H54 (cell line): ENCODE results near the gene RALGPS2.

Source experiments
- DNase-seq: peaks from one replicate; pipeline ENCODE4 v3.0.0; 2011; ENCODE audit warnings: low spot score, mixed read lengths; ENCODE audit not compliant: insufficient read length
- FAIRE-seq: peaks from 3 replicates; lab custom pipeline; 2011; peaks lifted over from hg19 to GRCh38; lab: Jason Lieb, UNC
- POLR2A ChIP-seq: IDR thresholded peaks from 2 replicates; pipeline ENCODE4 v1.6.1; 2011; ENCODE audit warnings: low read depth, mild to moderate bottlenecking, low read length

RALGPS2 gene

GRCh38 chr1:178934546-178934945 is 209.5 kb downstream of the RALGPS2 start:
- FAIRE-seq, result no peak
- no peak for DNase-seq

GRCh38 chr1:178935610-178936009 is 210.6 kb downstream of the RALGPS2 start:
- TF ChIP-seq POLR2A, result no peak
- DNase-seq, result no peak
- FAIRE-seq, result no peak

More at GRCh38 chr1:178934546-178934945, 209.5 kb downstream of the RALGPS2 start:
- TF ChIP-seq POLR2A, result no peak

DNA sequence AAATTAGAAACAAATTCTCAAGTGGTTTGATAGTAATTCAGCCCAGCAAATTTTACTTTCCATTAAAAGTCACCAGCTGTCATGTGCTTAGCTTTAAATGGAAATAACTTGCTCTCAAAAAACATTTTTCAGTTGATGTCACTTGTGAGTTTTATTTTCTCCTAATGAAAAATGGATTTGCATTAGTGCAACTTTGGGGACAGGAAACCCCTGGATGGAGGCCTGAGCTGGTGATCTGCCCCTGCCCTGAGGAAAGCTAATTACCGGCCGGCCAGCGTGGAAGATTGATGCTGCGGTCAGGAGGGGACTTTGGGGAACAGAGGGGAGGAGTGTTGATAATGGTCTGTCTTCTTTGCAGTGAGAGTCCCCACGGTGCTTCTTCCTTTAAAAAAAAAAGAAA is 212.7 kb downstream of the RALGPS2 start:
- DNase-seq (no peak), FAIRE-seq (no peak)
- TF ChIP-seq POLR2A, result no peak

DNA sequence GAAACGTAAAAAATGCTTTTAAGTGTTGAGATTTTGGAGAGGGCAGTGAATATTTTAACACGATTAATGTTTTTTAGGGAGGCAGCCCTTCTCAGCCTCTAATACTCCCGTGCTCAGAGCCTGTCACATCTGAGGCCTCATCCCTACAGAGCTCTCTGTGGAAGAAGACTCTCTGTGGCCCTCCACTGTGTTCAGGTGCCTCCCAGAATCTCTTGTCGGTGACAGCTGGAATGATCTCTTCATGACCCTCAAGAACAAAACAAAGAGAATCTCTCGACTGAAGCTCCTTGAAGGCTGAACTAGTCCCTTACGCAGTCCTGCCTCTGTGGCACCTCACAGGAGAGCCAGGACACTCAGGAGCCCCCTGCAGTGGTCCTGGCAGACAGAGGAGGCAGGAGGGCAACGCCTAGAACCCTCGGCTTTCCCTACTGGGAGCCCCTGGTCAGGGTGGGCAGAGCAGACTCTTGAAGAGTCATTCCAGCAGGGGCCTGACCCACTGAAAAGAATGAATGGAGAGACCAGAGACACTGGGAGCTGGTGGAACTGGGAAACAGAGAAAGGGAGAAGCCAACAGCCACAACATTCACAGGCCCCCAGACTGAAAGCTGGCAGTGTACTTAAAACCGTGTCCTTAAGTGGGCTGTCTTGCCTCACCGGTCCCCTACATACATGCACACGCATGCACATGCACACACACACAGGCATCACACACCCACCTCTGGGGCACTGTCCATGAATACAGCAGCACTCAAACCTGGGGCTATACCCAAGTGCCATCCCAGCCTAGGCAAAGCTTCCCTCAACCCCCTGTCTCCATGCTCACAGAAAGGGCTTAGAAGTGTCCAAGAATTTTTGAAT is 213.3 kb downstream of the RALGPS2 start:
- no peak for FAIRE-seq

GRCh38 chr1:178938959-178939317 is 213.9 kb downstream of the RALGPS2 start:
- DNase-seq (no peak), FAIRE-seq (no peak)
- no peak for TF ChIP-seq POLR2A

More for the DNA sequence above, 213.3 kb downstream of the RALGPS2 start:
- DNase-seq, result no peak
- TF ChIP-seq POLR2A, result no peak

DNA sequence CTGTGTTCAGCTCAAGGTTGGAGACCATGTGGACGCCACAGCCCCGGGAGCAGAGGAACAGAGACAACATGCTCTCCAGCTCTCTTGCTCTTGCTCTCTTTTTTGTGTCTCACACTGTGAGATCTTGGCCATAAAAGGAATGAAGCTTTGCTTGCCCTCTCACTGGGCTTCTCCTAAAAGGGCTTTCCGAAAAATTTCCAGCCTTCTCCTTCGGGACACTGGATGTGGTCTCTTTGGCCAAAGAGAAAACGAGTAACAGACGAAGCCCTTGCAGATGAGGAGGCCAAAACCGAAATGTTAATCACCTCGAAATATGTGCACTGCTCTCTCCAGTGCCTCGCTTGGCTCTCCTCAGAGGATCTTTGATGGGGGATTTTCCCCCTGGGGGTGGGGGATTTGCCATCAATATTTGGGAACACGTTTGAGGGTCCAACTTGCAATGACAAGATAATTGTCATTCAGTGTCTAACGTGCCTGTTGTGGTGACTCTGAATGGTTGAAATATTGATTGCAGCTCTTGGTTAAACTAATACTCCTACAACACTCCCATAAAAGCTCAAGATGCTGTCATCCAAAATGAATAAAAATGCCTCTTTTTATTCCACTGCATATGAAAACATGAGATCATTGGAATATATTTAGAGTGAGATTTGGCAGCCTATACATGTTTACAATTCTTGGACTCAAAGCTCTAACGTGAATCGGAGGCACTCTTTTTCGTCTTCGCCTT is 214.5 kb downstream of the RALGPS2 start:
- no peak for DNase-seq
- FAIRE-seq, result no peak
- no peak for TF ChIP-seq POLR2A

GRCh38 chr1:178940068-178940765 is 215.2 kb downstream of the RALGPS2 start:
- no peak for TF ChIP-seq POLR2A
- no peak for FAIRE-seq
- DNase-seq, result no peak

- TF ChIP-seq POLR2A, result no peak
- DNase-seq (no peak), FAIRE-seq (no peak)
These were observed 216.2 kb downstream of the RALGPS2 start for GRCh38 chr1:178941261-178941689.

GRCh38 chr1:178941849-178942248 is 216.8 kb downstream of the RALGPS2 start:
- no peak for TF ChIP-seq POLR2A
- DNase-seq, result no peak
- no peak for FAIRE-seq

DNA sequence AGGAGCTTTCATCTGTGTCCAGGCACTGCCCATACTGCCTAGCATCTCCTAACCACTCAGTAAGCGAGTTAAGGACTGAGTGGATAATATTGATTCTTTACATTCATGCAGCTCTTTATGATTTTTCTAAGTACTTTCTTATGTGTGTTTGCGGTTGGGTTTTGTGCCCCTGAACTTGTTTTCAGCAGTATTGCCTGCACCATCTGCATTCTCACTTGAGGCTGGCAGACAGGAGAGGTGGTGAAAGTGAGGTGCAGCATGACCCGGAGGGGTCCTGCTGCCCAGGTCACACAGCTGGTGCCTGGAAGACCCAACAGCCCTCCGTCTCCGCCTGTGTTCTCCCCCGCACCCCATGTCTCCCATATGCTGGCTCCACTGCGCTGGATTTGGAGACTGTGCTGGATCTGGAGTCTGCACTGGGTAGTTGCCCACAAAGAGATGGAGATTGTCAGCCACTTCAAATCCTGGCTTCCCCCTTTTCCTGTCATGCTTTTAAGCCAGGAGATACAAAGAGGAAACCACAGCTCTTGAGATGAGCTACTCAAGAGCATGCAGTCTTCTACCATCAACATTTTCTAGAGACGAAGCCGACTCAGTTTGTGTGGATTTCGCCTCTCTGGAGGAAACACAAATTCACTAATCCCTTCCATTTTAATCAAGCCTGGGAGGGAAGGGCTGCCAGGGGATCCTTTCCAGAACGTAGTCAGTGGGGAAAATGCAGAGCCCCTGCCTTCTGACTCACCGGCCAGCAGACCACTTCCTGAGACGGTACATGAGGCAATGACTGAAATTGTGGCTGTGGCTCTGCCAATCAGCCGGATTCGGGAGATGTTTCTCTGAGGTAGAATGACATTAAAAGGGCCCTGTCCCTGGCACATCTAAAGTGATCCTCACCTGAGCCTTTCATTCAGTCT is 217.5 kb downstream of the RALGPS2 start:
- no peak for DNase-seq
- TF ChIP-seq POLR2A, result no peak

GRCh38 chr1:178944729-178945128 is 219.7 kb downstream of the RALGPS2 start:
- DNase-seq, result no peak
- FAIRE-seq, result no peak
- no peak for TF ChIP-seq POLR2A

More for the DNA sequence above, 217.5 kb downstream of the RALGPS2 start:
- no peak for FAIRE-seq

DNA sequence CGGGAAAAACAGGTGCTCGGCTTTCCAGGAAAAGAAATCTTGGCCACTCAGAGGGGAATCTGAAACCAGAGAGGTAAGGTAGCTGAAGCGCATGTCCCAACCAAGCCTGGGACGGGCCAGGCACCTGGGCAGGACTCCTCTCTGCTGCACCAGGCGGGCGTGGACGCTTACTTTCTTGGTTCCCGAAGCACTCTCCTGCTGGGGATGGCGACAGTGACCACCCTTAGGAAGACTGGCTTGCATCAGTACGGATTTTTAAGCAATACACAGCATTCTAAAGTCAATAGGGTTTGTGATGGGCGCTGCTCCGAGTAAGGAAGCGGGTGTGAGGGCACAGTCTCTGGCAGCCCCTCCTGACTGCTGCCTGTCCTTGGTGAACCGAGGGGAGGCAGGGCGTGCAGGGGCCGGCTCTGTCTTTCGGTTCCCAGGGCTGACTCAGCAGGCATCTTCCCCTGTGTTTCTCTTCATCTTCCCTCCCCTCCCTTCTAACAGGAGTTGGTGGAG is 220.8 kb downstream of the RALGPS2 start:
- FAIRE-seq (no peak), DNase-seq (no peak)
- TF ChIP-seq POLR2A, result no peak

DNA sequence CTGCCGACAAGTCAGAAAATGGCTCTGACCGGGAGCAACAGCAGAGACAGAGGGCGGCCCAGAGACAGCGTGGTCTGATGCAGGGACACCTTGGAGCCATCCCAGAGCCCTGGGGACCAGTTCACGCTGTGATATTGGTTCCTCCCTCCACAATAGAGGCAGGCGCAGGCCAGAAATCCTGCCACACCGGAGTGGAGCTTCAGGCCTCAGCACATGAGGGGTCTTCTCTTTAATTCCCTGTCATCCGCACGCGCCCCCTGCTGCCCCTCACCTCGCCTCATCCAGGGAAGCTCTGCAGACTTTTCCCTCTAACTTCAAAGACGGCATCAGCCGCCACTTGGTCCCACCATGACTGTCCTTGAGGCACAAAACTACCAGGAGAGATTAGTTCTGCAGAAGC is 221.4 kb downstream of the RALGPS2 start:
- DNase-seq, result no peak
- no peak for TF ChIP-seq POLR2A
- FAIRE-seq, result no peak
